Naive B cell (primary cell): ENCODE data around the gene PSMB3. TPM values are rescaled to one million over a fixed set of nuclear protein-coding genes. Genes with fewer than 3 reads are reported as not detected.

Source experiments
- ATAC-seq, 2 donors: fragments of 150-1000 bp; cut with Tn5 transposase; 2 replicates each; pipeline ENCODE4 v1.10.0; 2021; ENCODE audit warnings: low read depth in 2 of 2, mild to moderate bottlenecking in 2 of 2, moderate library complexity in 2 of 2
- DNase-seq: peaks from one replicate; pipeline ENCODE4 v3.0.0; 2022
- H3K27ac Mint-ChIP-seq, 6 donors: one replicate each; pipeline ENCODE4 v1.8.0; 2020 to 2022; ENCODE audit warnings: mild to moderate bottlenecking in 6 of 6, mixed read lengths in 6 of 6, moderate library complexity in 5 of 6, inconsistent platforms in 2 of 6
- H3K27me3 Mint-ChIP-seq, 3 donors: one replicate each; pipeline ENCODE4 v1.8.0; 2021 to 2022; ENCODE audit warnings: mixed read lengths in 3 of 3, mild to moderate bottlenecking in 1 of 3
- H3K36me3 Mint-ChIP-seq, 2 donors: one replicate each; pipeline ENCODE4 v1.8.0; 2020 to 2022; ENCODE audit warnings: mixed read lengths in 2 of 2, inconsistent platforms in 1 of 2, mild to moderate bottlenecking in 1 of 2
- H3K4me1 Mint-ChIP-seq, 3 donors: one replicate each; pipeline ENCODE4 v1.8.0; 2020 to 2022; ENCODE audit warnings: mixed read lengths in 3 of 3, inconsistent platforms in 1 of 3, mild to moderate bottlenecking in 1 of 3, moderate library complexity in 1 of 3
- H3K4me3 Mint-ChIP-seq, 8 donors: one replicate each; pipeline ENCODE4 v1.8.0; 2020 to 2022; ENCODE audit warnings: mild to moderate bottlenecking in 8 of 8, mixed read lengths in 8 of 8, moderate library complexity in 8 of 8, inconsistent platforms in 2 of 8
- H3K9me3 Mint-ChIP-seq, 7 donors: one replicate each; pipeline ENCODE4 v1.8.0; 2020 to 2022; ENCODE audit warnings: mixed read lengths in 7 of 7, mild to moderate bottlenecking in 5 of 7, inconsistent platforms in 2 of 7, moderate library complexity in 1 of 7
- polyA plus RNA-seq, 6 donors: library from polyadenylated mRNA; unstranded; fragments of 300-500 nt; fragmentation: Illumina TruSeq; gene quantifications; one replicate each; pipeline ENCODE4 v1.2.3, GENCODE V29; 2021; ENCODE audit warnings: low read depth in 6 of 6

PSMB3 gene
- polyA plus RNA-seq, 6 donors from 2014 or later: 326 to 642 (median 411) TPM

DNA sequence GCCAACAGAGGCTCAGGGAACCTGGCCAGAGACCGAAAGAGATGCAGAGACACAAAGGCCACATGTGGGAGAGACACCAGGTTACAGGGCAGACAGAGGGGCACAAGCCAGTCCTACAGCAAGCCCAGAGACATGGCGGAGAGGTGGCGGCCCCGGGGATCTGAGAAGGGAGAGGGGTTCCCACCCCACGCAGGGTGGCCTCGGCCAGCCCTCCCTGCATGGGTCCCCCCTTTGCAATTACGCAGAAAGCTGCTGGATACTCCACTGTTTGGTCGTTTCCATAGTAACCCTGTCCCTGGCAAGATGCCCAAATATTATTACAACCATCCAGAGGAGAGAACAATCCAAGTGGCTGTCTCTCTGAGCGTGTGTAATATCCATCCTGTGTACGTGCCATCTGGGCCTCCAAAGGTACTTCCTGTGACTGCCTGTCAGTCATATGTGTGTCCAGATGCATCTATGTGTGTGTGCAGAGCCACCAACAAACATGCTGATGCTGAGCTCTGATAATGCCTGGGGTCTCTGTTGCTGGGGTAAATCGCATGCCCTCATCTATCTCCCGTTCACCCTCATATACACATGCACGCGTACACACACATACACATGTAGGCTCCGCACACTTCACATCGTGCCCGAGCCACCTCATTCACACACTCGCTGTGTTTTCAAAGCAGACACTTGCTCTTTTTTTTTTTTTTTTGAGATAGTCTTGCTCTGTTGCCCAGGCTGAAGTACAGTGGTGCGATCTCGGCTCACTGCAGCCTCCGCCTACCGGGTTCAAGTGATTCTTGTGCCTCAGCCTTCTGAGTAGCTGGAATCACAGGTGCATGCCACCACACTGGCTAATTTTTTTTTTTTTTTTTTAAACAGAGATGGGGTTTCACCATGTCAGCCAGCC is 9.9 kb upstream of the PSMB3 start:
- H3K9me3 Mint-ChIP-seq: no peaks in the 10 kb centered on the region
- H3K4me3 Mint-ChIP-seq: no peak overlapping the region
- no peak for ATAC-seq
- H3K27ac Mint-ChIP-seq: peak overlapping the region in 1 of 6 donors; percentile 64
- peaks cover 13 to 45% (median 35%) of the 10 kb centered on the region in 3 donors for H3K27me3 Mint-ChIP-seq
- peaks cover 14 to 18% (median 15%) of the 10 kb centered on the region in 3 donors for H3K4me1 Mint-ChIP-seq
- peaks cover 0 to 8% of the 10 kb centered on the region in 2 donors for H3K36me3 Mint-ChIP-seq
- no peak for DNase-seq

- DNase-seq: no peak
- Mint-ChIP-seq H3K9me3 (no peaks in the 10 kb centered on the region), H3K4me1 (peaks cover 15 to 16% (median 16%) of the 10 kb centered on the region in 3 donors), H3K27ac (peak overlapping the region in 1 of 6 donors; percentile 33), H3K27me3 (peaks cover 13 to 41% (median 34%) of the 10 kb centered on the region in 3 donors), H3K4me3 (peak overlapping the region in 2 of 8 donors; percentile 16 to 77), H3K36me3 (peaks cover 0 to 8% of the 10 kb centered on the region in 2 donors)
- ATAC-seq: no peak
These were observed 8.9 kb upstream of the PSMB3 start for GRCh38 chr17:38743556-38744171.

DNA sequence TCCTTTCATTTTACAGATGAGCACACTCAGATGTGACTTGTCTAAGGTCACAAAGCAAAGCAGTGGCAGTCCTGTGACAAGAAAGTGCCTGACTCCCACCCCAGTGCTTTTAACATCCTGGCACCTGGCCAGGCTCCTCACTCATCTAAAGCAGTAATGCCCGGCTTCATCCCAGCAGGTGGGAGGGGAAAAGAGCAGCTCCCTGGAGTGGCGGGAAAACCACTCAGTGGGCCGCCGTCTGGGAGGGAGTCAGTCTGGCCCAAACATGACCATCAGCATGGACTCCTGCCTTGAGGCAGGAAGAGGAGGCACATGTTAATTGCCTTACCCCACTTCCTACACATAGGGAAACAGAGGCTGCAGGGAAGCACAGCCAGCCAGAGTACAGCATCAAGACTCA is 7.0 kb upstream of the PSMB3 start:
- Mint-ChIP-seq H3K27me3 (peaks cover 13 to 45% (median 32%) of the 10 kb centered on the region in 3 donors), H3K27ac (peak overlapping the region in 1 of 6 donors; percentile 54), H3K9me3 (no peaks in the 10 kb centered on the region), H3K4me1 (peaks cover 24 to 30% (median 27%) of the 10 kb centered on the region in 3 donors), H3K4me3 (peak overlapping the region in 2 of 8 donors; percentile 91 to 93), H3K36me3 (peaks cover 0 to 8% of the 10 kb centered on the region in 2 donors)
- DNase-seq (no peak), ATAC-seq (no peak)

GRCh38 chr17:38746004-38746848 is 6.3 kb upstream of the PSMB3 start:
- no peak for DNase-seq
- ATAC-seq: no peak
- H3K36me3 Mint-ChIP-seq: peaks cover 0 to 8% of the 10 kb centered on the region in 2 donors
- peak overlapping the region; percentile 82 to 95 (median 93) for H3K4me3 Mint-ChIP-seq
- peak overlapping the region in 2 of 6 donors; percentile 79 to 83 for H3K27ac Mint-ChIP-seq
- H3K9me3 Mint-ChIP-seq: no peaks in the 10 kb centered on the region
- H3K27me3 Mint-ChIP-seq: peaks cover 20 to 52% (median 38%) of the 10 kb centered on the region in 3 donors
- peaks cover 29 to 37% (median 34%) of the 10 kb centered on the region in 3 donors for H3K4me1 Mint-ChIP-seq

GRCh38 chr17:38746849-38747462 is 5.6 kb upstream of the PSMB3 start:
- H3K27ac Mint-ChIP-seq: peak overlapping the region in 2 of 6 donors; percentile 79 to 83

GRCh38 chr17:38747463-38748148 is 4.9 kb upstream of the PSMB3 start:
- no peak for ATAC-seq
- Mint-ChIP-seq H3K36me3 (peaks cover 0 to 12% of the 10 kb centered on the region in 2 donors), H3K27ac (peak overlapping the region in 1 of 6 donors; percentile 38), H3K4me3 (peak overlapping the region; percentile 22 to 95 (median 90)), H3K9me3 (peaks cover 0 to 4% (median 0%) of the 10 kb centered on the region in 7 donors), H3K27me3 (peaks cover 22 to 55% (median 42%) of the 10 kb centered on the region in 3 donors), H3K4me1 (peaks cover 39 to 47% (median 45%) of the 10 kb centered on the region in 3 donors)
- DNase-seq: no peak

More at GRCh38 chr17:38746849-38747462, 5.6 kb upstream of the PSMB3 start:
- Mint-ChIP-seq H3K9me3 (peaks cover 0 to 4% (median 0%) of the 10 kb centered on the region in 7 donors), H3K4me3 (peak overlapping the region; percentile 82 to 95 (median 93)), H3K36me3 (peaks cover 0 to 8% of the 10 kb centered on the region in 2 donors), H3K4me1 (peaks cover 36 to 44% (median 41%) of the 10 kb centered on the region in 3 donors), H3K27me3 (peaks cover 26 to 55% (median 42%) of the 10 kb centered on the region in 3 donors)
- DNase-seq (no peak), ATAC-seq (peak; percentile 55 to 58)

GRCh38 chr17:38748149-38748891 is 4.2 kb upstream of the PSMB3 start, which contains the start of gene PCGF2:
Gene PCGF2, minus strand, starts transcription at chr17:38748336. Its CDS starts 7,934 bp downstream, at chr17:38740402.
- H3K36me3 Mint-ChIP-seq: peaks cover 0 to 15% of the 10 kb centered on the region in 2 donors
- peaks cover 41 to 54% (median 51%) of the 10 kb centered on the region in 3 donors for H3K4me1 Mint-ChIP-seq

DNA sequence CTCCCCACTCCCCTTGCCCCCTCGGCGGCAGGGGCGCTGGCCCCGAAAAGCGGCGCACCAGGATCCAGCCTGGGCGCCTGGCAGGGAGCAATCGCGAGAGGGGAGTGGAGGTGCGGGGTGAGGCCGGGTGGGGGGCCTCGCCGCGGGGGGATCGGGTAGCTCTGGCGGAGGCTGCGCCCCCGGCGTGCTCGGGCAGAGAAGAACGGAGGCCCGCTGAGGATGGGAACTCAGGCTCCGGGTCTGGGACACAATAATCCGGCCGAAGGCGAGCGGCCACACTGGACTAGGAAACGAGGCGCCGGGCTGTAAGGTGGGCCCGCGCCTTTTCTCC is 3.7 kb upstream of the PSMB3 start:
- peaks cover 22 to 52% (median 42%) of the 10 kb centered on the region in 3 donors for H3K27me3 Mint-ChIP-seq

More at GRCh38 chr17:38748149-38748891, 4.2 kb upstream of the PSMB3 start, which contains the start of gene PCGF2:
- DNase-seq: no peak
- ATAC-seq: no peak
- peak within 1 kb of the TSS; percentile 73 to 99 (median 92) for H3K4me3 Mint-ChIP-seq
- H3K27ac Mint-ChIP-seq: peak within 1 kb of the TSS in 2 of 6 donors; percentile 38 to 83
- H3K27me3 Mint-ChIP-seq: peaks cover 22 to 55% (median 42%) of the 10 kb centered on the region in 3 donors
- H3K9me3 Mint-ChIP-seq: peaks cover 0 to 4% (median 0%) of the 10 kb centered on the region in 7 donors

GRCh38 chr17:38749223-38750043 is 3.1 kb upstream of the PSMB3 start:
- peaks cover 0 to 15% of the 10 kb centered on the region in 2 donors for H3K36me3 Mint-ChIP-seq
- ATAC-seq (no peak), DNase-seq (no peak)
- peak overlapping the region; percentile 58 to 99 (median 88) for H3K4me3 Mint-ChIP-seq
- H3K27ac Mint-ChIP-seq: peak overlapping the region in 2 of 6 donors; percentile 61 to 82
- peaks cover 22 to 46% (median 42%) of the 10 kb centered on the region in 3 donors for H3K27me3 Mint-ChIP-seq
- peaks cover 0 to 4% (median 0%) of the 10 kb centered on the region in 7 donors for H3K9me3 Mint-ChIP-seq
- peaks cover 47 to 63% (median 60%) of the 10 kb centered on the region in 3 donors for H3K4me1 Mint-ChIP-seq

More for the DNA sequence above, 3.7 kb upstream of the PSMB3 start:
- Mint-ChIP-seq H3K27ac (no peak overlapping the region), H3K4me1 (peaks cover 44 to 59% (median 56%) of the 10 kb centered on the region in 3 donors), H3K9me3 (peaks cover 0 to 4% (median 0%) of the 10 kb centered on the region in 7 donors), H3K36me3 (peaks cover 0 to 15% of the 10 kb centered on the region in 2 donors), H3K4me3 (peak overlapping the region; percentile 58 to 99 (median 88))
- no peak for DNase-seq
- ATAC-seq: no peak

DNA sequence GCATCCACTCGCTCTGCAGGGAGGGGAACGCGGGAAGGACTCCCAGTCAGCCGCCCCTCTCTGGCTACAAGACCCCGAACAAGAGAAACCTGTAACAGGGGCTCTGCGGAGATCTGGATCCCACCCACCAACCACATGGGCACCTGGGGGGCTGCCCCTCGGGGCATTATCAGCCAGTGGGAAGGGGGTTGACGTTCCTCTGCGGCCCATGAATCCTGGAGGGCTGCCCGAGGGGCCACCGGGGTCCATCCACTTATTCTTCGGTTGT is 2.6 kb upstream of the PSMB3 start:
- Mint-ChIP-seq H3K36me3 (peaks cover 0 to 15% of the 10 kb centered on the region in 2 donors), H3K27me3 (peaks cover 22 to 42% (median 41%) of the 10 kb centered on the region in 3 donors), H3K9me3 (peaks cover 0 to 4% (median 0%) of the 10 kb centered on the region in 7 donors), H3K27ac (no peak overlapping the region), H3K4me3 (peak overlapping the region; percentile 58 to 100 (median 90)), H3K4me1 (peaks cover 49 to 67% (median 64%) of the 10 kb centered on the region in 3 donors)
- ATAC-seq: no peak
- DNase-seq: no peak
